ENCODE results near the gene DHX32. TPM values are rescaled to one million over a fixed set of nuclear protein-coding genes. Genes with fewer than 3 reads are reported as not detected.
A peak's percentile ranks its signal among the peaks of the same experiment; 100 is the strongest.
"Not testable (repeated sequence)": the region's sequence is repeated elsewhere in the genome, so short reads cannot be mapped to it uniquely, and the experiment has no call there.

DHX32 gene
- total RNA-seq (10 to 100 TPM; 42.2 to 60.2 TPM), polyA plus RNA-seq (ENCODE audit: insufficient read depth, low read depth, low replicate concordance) (64.0 TPM)
- long read RNA-seq, donor 1, transcript DHX32-201 (11 exons, 3,070 nt), result major isoform, 5 of 10 reads
- long read RNA-seq, donor 1, partial matches to known transcripts, result 5 of 10 reads
- long read RNA-seq, donor 1, other reads (novel, unspliced or antisense), result 0 of 10 reads
- long read RNA-seq, donor 2, partial matches to known transcripts, result 13 of 15 reads
- long read RNA-seq, donor 2, other reads (novel, unspliced or antisense), result 0 of 15 reads

GRCh38 chr10:125881192-125881591 lies at the start of gene DHX32:
TSS of gene DHX32 (minus strand) at chr10:125881292. CDS start at chr10:125880824, 468 bp downstream.
- Histone ChIP-seq H3K36me3 (ENCODE audit: low read depth, missing control alignments) (no peaks in the 10 kb centered on the region), H3K27me3 (no peaks in the 10 kb centered on the region), H3K4me1 (peaks cover 10% of the 10 kb centered on the region), H3K4me3 (no peak within 1 kb of the TSS), H3K9me3 (no peaks in the 10 kb centered on the region), H3K27ac (peak within 1 kb of the TSS in 1 of 2 donors; percentile 41)
- DNase-seq, result peak; percentile 38
- 41 to 52% methylated on average over 4 of the region's 4 CpGs for WGBS, 2 donors
- no peak for TF ChIP-seq CTCF (IDR thresholded peaks at IDR 0.05)
- no peak for TF ChIP-seq POLR2A (IDR thresholded peaks at IDR 0.05)
- intact Hi-C loops (cut with DNase I; ENCODE audit: low total_unique reads), result no loop called here

- H3K4me1 ChIP-seq, result no peaks in the 10 kb centered on the region
- H3K36me3 ChIP-seq (ENCODE audit: low read depth, missing control alignments), result no peaks in the 10 kb centered on the region
- no peaks in the 10 kb centered on the region for H3K27me3 ChIP-seq
- no peak overlapping the region for H3K27ac ChIP-seq
- no peak for TF ChIP-seq CTCF (IDR thresholded peaks at IDR 0.05)
- no peak for TF ChIP-seq POLR2A (IDR thresholded peaks at IDR 0.05)
- H3K9me3 ChIP-seq, result no peaks in the 10 kb centered on the region
- intact Hi-C loops (cut with DNase I; ENCODE audit: low total_unique reads), result no loop called here
- 92 to 95% methylated on average over 4 of the region's 4 CpGs for WGBS, 2 donors
- DNase-seq, result no peak
- no peak overlapping the region for H3K4me3 ChIP-seq
These were observed 48.5 kb upstream of the DHX32 start for GRCh38 chr10:125929618-125930017.

- H3K27ac ChIP-seq, result no peak overlapping the region
- no peaks in the 10 kb centered on the region for H3K9me3 ChIP-seq
These were observed 48.0 kb upstream of the DHX32 start for GRCh38 chr10:125928928-125929585.

GRCh38 chr10:125927265-125927664 lies 46.2 kb upstream of the DHX32 start:
- WGBS, 2 donors, result 82 to 90% methylated on average over 5 of the region's 5 CpGs
- H3K36me3 ChIP-seq (ENCODE audit: low read depth, missing control alignments); H3K4me1 ChIP-seq; DNase-seq; H3K9me3 ChIP-seq; intact Hi-C loops (cut with DNase I; ENCODE audit: low total_unique reads); H3K27me3 ChIP-seq; H3K4me3 ChIP-seq; H3K27ac ChIP-seq: not testable (repeated sequence)

More at GRCh38 chr10:125928928-125929585, 48.0 kb upstream of the DHX32 start:
- Histone ChIP-seq H3K4me3 (no peak overlapping the region), H3K36me3 (ENCODE audit: low read depth, missing control alignments) (no peaks in the 10 kb centered on the region), H3K4me1 (no peaks in the 10 kb centered on the region), H3K27me3 (no peaks in the 10 kb centered on the region)
- DNase-seq, result no peak
- 85% methylated on average over 7 of the region's 7 CpGs for WGBS, 2 donors
- intact Hi-C loops (cut with DNase I; ENCODE audit: low total_unique reads), result no loop called here
- TF ChIP-seq POLR2A (IDR thresholded peaks at IDR 0.05) (no peak), CTCF (IDR thresholded peaks at IDR 0.05) (no peak)

- intact Hi-C loops (cut with DNase I; ENCODE audit: low total_unique reads), result no loop called here
- no peaks in the 10 kb centered on the region for H3K9me3 ChIP-seq
- no peak overlapping the region for H3K27ac ChIP-seq
- TF ChIP-seq POLR2A (IDR thresholded peaks at IDR 0.05), result no peak
- TF ChIP-seq CTCF (IDR thresholded peaks at IDR 0.05), result no peak
- 51 to 53% methylated on average over 5 of the region's 5 CpGs for WGBS, 2 donors
- H3K4me3 ChIP-seq, result no peak overlapping the region
- DNase-seq, result no peak
- no peaks in the 10 kb centered on the region for H3K4me1 ChIP-seq
- H3K27me3 ChIP-seq, result no peaks in the 10 kb centered on the region
- no peaks in the 10 kb centered on the region for H3K36me3 ChIP-seq (ENCODE audit: low read depth, missing control alignments)
These were observed 45.2 kb upstream of the DHX32 start for GRCh38 chr10:125926247-125926646.
